ENCODE data around the gene AIF1L. TPM values are rescaled to one million over a fixed set of nuclear protein-coding genes. Genes with fewer than 3 reads are reported as not detected.
A peak's percentile ranks its signal among the peaks of the same experiment; 100 is the strongest.

Gene AIF1L
- total and polyA plus RNA-seq, 2 of the 13 experiments (the other 11 are each of a cell fraction or from before 2014, with no cell fraction given), result 12.4 to 36.5 TPM

GRCh38 chr9:131122158-131122557 is 25.8 kb downstream of the AIF1L start (continued):
- TF ChIP-seq PRDM10 (CRISPR knock-in tag; IDR thresholded peaks at IDR 0.05; ENCODE audit: low read depth) (peak; percentile 82), SAP130 (CRISPR knock-in tag; IDR thresholded peaks at IDR 0.05; ENCODE audit: low read depth) (peak; percentile 38; the same call in 1 of the 2 replicates), ZSCAN21 (CRISPR knock-in tag; IDR thresholded peaks at IDR 0.05; ENCODE audit: borderline replicate concordance) (no peak), ZNF362 (CRISPR knock-in tag; IDR thresholded peaks at IDR 0.05; ENCODE audit: borderline replicate concordance) (peak; percentile 85), BCL6 (CRISPR knock-in tag; IDR thresholded peaks at IDR 0.05) (0 out of 2 replicates have a peak, but pooled peaks have one; percentile 19), ZNF652 (CRISPR knock-in tag; IDR thresholded peaks at IDR 0.05; ENCODE audit: borderline replicate concordance, low read depth) (peak; percentile 54; the same call in 1 of the 2 replicates), PHF21A (CRISPR knock-in tag; IDR thresholded peaks at IDR 0.05) (peak; percentile 52; the same call in 1 of the 2 replicates), GATAD2A (CRISPR knock-in tag; IDR thresholded peaks at IDR 0.05) (peak; percentile 54; the same call in 1 of the 2 replicates), HNF4A (CRISPR knock-in tag; IDR thresholded peaks at IDR 0.05) (peak; percentile 54), ZNF10 (CRISPR knock-in tag; IDR thresholded peaks at IDR 0.05; ENCODE audit: borderline replicate concordance, low read depth) (no peak)
- TF ChIP-seq, protein P1, sequence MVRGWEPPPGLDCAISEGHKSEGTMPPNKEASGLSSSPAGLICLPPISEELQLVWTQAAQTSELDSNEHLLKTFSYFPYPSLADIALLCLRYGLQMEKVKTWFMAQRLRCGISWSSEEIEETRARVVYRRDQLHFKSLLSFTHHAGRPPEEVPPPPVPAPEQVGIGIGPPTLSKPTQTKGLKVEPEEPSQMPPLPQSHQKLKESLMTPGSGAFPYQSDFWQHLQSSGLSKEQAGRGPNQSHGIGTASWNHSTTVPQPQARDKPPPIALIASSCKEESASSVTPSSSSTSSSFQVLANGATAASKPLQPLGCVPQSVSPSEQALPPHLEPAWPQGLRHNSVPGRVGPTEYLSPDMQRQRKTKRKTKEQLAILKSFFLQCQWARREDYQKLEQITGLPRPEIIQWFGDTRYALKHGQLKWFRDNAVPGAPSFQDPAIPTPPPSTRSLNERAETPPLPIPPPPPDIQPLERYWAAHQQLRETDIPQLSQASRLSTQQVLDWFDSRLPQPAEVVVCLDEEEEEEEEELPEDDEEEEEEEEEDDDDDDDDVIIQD (CRISPR knock-in tag; IDR thresholded peaks at IDR 0.05; ENCODE audit: low read depth), result peak; percentile 23; the same call in 1 of the 2 replicates
- TF ChIP-seq, protein P2, sequence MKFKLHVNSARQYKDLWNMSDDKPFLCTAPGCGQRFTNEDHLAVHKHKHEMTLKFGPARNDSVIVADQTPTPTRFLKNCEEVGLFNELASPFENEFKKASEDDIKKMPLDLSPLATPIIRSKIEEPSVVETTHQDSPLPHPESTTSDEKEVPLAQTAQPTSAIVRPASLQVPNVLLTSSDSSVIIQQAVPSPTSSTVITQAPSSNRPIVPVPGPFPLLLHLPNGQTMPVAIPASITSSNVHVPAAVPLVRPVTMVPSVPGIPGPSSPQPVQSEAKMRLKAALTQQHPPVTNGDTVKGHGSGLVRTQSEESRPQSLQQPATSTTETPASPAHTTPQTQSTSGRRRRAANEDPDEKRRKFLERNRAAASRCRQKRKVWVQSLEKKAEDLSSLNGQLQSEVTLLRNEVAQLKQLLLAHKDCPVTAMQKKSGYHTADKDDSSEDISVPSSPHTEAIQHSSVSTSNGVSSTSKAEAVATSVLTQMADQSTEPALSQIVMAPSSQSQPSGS (CRISPR knock-in tag; IDR thresholded peaks at IDR 0.05), result peak; percentile 31; the same call in 1 of the 2 replicates
- TF ChIP-seq, protein P3, sequence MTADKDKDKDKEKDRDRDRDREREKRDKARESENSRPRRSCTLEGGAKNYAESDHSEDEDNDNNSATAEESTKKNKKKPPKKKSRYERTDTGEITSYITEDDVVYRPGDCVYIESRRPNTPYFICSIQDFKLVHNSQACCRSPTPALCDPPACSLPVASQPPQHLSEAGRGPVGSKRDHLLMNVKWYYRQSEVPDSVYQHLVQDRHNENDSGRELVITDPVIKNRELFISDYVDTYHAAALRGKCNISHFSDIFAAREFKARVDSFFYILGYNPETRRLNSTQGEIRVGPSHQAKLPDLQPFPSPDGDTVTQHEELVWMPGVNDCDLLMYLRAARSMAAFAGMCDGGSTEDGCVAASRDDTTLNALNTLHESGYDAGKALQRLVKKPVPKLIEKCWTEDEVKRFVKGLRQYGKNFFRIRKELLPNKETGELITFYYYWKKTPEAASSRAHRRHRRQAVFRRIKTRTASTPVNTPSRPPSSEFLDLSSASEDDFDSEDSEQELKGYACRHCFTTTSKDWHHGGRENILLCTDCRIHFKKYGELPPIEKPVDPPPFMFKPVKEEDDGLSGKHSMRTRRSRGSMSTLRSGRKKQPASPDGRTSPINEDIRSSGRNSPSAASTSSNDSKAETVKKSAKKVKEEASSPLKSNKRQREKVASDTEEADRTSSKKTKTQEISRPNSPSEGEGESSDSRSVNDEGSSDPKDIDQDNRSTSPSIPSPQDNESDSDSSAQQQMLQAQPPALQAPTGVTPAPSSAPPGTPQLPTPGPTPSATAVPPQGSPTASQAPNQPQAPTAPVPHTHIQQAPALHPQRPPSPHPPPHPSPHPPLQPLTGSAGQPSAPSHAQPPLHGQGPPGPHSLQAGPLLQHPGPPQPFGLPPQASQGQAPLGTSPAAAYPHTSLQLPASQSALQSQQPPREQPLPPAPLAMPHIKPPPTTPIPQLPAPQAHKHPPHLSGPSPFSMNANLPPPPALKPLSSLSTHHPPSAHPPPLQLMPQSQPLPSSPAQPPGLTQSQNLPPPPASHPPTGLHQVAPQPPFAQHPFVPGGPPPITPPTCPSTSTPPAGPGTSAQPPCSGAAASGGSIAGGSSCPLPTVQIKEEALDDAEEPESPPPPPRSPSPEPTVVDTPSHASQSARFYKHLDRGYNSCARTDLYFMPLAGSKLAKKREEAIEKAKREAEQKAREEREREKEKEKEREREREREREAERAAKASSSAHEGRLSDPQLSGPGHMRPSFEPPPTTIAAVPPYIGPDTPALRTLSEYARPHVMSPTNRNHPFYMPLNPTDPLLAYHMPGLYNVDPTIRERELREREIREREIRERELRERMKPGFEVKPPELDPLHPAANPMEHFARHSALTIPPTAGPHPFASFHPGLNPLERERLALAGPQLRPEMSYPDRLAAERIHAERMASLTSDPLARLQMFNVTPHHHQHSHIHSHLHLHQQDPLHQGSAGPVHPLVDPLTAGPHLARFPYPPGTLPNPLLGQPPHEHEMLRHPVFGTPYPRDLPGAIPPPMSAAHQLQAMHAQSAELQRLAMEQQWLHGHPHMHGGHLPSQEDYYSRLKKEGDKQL (CRISPR knock-in tag; IDR thresholded peaks at IDR 0.05; ENCODE audit: low read depth), result no peak
